Activated CD8-positive, alpha-beta memory T cell treated with anti-CD3 and anti-CD28 coated beads, Interleukin-2, amount 50 U/mL, for 1 hour (primary cell): ENCODE data around the gene ARCN1.

Experiments used
- DNase-seq: peaks from one replicate; pipeline ENCODE4 v3.0.0-alpha.2; 2020; ENCODE audit errors: extremely low read depth

Gene ARCN1

DNA sequence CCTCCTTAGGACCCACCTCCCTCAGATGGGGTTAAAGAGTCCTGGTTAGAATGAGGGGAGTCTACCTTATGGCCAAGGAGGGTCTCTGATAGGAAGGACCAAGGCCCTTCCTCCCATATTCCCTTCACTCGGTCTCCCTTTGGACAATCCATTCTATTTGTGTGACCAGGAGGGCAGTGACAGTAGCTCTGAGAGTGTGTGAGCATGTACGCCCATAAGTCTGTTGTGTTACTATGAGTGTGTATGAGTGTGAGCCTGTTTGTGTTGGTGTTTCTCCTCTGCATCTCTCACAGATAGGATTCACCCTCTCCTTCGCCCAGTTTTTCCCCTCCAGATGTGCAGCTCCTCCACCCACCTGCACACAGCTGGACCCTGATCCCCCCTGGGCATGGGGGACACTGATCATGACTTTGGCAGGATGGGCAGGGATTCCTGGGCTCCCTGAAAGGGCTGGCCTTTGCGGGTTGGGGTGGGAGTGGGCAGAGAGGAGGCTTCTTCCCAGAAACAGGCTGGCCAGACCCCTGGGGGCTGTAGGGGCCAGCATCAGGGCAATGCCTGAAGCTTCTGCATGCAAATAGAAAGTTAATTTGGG lies 49.7 kb downstream of the ARCN1 start:
- DNase-seq, result no peak

DNA sequence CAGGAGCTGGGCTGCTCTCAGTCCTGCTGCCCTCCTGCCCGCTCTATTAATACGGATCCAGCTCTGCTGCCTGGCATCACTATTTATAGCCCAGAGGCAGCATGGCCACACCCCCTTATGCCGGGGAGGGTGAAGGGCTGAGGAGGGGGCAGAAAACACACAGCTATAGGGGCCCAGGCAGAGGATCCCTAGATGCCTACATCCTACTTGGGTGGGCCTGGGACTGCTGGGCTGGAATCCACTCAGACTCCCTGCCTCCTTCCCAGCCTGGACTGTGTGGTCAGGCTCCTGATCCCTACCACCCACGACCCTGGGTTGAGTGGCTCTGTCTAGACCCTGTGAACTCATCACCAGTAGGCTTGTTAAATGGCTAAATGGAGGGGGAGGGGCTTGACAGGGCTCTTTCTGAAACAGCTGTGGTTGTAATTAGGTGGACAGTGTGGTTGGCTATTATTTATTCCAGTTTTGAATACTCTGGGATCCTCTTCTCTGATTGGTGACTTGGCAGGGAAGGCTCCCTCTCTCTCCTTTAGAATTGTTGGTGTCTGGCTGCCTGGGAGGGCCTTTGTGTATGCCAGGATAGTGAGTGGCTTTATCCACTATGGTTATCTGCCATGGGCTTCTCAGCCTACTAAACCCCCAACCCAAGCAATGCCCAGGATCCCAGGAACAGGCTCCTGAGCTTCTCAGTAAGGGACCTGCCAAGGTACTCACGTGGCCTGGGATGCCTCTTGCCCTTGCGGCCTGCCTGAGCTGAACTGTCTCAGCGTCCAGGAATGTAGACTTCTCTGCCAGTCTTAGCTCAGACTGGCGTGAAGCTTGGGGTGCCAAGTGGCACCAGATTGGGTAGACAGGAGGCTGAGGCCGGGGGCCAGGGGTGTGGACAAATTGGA lies 50.4 kb downstream of the ARCN1 start:
- no peak for DNase-seq

DNA sequence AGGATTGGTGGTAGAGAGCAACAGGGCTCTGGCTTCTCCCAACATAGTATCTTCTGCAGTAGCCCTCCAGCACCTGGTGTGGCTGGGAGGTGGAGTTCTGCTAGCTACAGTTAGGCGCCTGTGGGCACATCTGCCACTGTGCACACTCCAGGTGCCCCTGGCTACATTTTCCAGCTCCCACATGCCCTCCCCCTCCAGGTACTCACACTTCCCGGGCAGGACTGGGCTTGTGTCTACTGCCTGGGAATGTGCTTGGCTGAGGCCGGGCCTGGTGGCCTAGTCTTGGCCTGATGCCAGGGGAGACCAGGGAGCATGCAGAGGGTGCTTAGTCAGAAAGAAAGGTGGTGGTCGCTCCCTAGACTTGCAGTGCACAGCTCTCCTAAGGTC lies 51.1 kb downstream of the ARCN1 start:
- DNase-seq, result no peak

DNA sequence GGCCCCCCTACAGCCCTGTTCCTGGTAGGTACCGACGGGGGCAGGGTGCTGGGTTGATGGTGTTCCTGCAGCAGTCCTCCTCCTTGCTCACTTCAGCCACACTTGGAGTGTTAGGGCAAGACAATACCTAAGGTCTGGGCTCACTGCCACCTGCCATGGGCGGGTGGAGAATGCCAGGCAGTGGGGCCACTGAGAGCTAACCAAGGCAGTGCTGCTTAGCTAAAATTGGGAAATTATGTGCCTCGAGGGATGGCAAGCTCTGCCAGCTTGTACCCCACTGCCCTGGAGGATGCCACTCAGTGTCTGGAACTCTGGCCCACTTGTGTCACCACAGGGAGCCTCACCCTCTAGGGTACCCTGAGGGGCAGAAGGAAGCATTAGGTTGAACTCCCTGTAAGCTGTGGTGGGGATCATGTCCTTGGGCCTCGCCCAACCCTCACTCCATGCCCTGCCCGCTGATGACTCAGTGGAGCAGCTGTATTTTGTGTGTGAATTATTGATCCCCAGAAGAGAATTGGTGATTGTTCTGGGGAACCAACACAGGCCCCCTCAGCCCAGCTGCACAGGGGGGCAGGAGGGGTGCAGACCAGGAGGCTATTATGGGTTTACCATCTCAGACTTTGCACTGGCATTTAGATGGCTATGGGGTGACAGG lies 53.0 kb downstream of the ARCN1 start:
- no peak for DNase-seq

DNA sequence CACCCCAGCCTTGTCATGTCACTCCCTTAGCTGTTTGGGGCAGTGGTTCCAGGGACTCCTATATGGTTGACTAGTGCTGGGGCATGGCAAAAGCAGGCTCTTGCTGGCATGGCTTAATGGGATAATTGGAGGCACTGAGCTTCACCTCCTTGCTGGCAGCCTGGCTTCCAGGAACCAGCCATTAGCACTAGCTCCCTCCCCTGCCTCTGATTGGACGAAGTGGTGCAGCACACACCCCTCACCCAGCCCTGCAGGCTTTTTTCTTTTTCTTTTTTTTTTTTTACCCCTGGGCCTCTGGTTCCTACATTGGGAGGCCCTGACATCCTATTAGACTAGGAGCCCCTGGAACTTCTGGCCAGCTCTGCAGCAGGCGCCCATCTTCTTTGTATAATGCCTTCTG lies 53.8 kb downstream of the ARCN1 start:
- DNase-seq, result no peak

DNA sequence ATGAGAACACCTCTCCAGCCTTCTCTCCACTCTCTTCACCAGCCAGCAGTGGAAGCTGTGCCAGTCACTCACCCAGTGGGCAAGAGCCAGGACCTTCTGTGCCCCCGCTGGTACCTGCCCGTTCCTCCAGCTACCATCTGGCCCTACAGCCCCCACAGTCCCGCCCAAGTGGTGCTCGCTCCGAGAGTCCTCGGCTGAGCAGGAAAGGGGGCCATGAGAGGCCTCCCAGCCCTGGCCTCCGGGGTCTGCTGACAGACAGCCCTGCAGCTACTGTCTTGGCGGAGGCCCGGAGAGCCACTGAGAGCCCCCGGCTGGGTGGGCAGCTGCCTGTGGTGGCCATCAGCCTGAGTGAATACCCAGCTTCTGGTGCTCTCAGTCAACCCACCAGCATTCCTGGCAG lies 55.4 kb downstream of the ARCN1 start:
- no peak for DNase-seq

DNA sequence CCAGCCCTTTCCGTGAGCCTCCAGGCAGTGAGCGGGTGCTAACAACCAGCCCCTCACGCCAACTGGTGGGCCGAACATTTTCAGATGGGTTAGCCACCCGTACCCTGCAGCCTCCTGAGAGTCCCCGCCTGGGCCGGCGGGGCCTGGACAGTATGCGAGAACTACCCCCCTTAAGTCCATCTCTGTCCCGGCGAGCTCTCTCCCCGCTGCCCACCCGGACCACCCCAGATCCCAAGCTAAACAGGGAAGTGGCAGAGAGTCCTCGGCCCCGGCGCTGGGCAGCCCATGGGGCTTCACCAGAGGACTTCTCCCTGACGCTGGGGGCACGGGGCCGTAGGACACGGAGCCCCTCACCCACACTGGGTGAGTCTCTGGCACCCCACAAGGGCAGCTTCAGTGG lies 55.8 kb downstream of the ARCN1 start:
- no peak for DNase-seq

DNA sequence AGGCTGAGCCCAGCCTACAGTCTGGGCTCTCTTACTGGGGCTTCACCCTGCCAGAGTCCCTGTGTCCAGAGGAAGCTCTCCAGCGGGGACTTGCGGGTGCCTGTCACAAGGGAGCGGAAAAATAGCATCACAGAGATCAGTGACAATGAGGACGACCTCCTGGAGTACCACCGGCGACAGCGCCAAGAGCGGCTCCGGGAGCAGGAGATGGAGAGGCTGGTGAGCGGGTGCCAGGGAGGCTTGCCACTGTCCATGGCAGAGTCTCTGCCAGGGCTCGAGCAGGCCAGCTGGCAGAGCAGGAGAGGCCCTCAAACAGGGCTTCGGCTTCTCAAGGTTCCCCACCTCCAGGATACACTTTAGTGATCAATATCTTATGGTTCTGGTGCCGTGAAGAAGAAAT lies 56.2 kb downstream of the ARCN1 start:
- DNase-seq, result no peak

DNA sequence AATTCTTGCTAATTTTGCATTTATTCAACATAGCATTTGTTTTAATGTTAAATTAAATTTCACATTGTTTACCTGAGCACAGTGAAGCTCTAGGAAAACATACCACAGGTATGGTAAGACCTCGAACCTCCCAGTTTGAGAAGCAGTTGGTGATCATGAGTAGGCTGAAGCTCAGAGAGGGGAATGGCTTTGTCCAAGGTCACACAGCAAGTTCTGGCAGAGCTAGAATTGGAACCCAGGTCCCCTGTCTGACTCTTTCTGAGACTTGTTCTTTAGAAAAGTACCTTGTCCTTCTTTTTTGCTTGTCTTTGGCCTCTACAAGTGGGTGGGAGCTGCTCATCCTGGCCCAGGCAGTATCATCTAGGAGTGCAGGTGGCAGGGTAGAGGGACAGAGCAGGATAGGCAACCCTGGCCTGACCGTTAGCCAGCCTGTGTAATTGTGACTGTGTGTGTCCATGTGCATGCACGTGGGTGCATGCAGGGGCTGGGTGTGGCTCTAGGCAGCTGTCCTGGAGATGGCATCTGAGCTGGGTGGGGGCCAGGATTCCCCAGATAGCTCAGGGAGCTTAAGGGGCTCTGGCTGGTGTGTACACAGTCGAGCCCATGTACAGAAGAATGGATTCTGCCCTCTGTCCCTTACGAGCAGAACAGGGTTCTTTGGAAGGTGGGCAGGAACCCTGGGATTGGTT lies 56.8 kb downstream of the ARCN1 start:
- no peak for DNase-seq

DNA sequence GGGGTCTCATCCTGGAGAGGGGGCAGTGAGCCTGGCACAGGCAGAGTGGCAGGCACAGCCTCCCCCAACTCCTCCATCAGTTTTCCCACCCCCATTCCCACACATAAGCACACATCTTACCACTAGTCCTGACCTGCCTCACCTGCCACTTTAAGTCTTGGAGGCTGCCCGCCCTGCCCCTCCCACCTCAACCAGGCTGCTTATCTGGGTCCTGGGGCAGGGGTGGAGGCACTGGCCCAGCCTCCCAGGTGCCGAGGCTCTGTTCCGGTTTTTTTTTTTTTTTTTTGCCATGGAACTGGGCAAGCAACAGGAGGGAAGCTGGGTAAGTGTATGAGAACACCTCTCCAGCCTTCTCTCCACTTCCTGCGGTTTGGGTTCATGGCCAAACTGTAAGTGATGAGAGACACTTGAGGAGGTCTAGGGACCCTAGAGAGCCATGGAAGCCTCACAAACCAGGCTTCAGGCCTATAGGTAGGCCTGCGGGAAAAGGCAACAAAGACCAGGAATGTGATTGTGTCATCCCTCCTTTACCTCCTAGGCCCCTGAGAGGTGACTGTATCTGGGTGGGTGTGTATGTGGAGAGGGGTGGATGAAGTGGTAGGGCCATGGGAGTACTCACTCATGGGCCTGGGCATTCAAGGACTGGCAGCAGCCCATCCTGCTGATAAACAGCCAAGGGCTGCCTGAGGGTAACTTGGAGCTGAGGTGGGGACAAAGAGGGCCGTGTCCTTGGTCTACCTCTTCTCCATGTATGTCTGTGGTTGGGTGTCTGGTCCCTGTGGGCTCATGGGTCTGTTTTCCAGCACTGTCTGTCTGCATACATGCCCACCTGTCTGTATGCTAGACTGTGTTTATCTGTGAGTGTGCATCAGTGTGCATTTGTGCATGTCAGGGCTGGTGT lies 57.8 kb downstream of the ARCN1 start:
- DNase-seq, result no peak

DNA sequence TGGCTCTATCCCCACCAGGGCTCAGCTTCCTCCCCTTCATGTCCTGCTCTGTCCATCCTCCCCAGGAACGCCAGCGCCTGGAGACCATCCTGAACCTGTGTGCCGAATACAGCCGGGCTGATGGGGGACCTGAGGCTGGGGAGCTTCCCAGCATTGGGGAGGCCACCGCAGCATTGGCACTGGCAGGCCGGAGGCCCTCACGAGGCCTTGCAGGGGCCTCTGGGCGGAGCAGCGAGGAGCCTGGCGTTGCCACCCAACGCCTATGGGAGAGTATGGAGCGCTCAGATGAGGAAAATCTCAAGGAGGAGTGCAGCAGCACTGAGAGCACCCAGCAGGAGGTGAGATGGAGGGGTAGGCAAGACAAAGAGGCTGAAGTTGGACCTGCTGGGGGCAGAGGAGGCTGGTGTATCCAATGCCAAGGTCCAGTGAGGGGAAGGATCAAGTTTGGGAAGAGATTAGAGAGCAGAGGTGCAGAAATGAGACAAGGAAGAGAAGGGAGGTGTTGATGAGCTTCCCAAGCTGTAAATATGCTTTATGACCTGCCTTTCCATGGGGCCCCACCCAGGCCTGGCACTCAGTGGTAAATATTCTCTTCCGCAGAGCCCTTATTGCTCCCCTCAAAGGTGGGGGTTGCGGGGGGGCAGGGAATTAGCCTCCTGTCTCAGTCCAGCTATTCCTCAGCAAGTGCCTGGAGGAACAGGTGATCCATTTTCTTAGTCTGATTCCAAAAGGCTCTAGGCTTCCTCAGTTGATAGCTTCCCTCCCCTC lies 59.1 kb downstream of the ARCN1 start:
- no peak for DNase-seq

DNA sequence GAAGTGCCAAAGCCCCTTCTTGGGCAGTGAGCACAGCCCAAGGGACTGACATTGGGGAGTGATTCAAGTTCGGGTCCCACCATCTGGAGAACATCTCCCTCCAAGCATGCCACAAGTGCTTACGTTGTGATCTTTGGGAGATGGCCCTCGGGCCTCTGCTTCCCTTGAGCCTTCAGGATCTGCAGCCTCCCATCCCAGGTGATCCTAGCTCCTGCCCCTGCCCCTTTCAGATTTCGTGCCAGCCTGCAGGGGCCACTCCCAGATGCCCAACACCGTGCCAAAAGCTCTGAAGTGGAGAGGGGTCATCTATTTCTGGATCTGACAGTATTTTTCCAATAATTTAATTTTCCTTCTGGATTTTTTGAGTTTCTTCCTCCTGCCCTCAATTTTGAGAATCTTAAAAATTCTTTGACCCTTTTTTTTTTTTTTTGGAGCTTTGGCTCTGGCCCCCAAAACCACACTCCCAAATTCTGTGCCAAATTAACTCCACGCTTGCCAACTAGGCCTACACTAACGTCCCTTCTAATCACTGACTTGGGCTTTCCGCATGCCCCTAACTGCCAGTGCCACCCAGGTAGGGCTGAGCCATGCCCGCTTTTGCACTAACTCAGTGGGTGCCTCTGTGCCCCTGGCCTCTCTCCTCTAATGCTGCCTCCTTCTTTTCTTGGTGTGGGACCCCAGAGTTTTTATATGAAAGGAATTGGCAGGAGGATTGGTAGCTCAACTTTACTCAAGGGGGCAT lies 60.5 kb downstream of the ARCN1 start:
- no peak for DNase-seq

DNA sequence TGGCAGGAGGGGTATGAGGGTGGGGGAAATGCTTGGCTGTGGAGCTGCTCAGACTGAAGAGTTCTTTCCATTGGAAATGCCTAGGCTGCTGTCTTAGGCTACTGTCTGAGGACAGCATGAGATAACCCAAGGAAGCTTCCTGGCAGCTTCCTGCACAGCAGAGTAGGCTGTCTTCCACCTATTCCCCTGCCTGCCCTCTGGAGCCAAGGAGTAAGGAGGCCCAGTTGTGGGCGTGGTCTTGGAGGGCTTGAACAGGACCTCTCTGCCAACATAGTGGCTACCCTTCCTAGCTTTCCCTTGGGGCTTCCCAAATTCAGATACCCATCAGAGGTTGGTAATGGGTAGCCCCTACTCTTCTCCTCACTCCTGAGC lies 61.1 kb downstream of the ARCN1 start:
- DNase-seq, result no peak

DNA sequence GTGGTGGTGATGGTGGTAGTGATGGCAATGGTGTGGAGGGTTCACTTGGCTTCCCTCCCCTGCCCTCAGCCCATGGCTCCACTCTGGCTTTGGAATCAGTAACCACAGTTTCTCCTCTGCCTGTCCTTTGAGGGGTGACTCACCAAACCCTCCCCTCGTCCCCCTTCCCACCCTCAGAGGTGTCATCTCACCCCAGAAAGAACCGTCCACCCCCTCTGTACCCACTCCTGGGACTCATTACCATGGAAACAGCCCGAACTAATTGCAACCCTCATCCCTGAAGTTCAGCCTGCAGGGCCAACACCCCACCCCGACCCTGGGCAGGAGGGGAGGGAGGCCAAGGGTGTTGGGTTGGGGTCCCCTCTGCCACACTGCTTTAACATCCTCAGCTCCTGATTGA lies 61.8 kb downstream of the ARCN1 start:
- no peak for DNase-seq

DNA sequence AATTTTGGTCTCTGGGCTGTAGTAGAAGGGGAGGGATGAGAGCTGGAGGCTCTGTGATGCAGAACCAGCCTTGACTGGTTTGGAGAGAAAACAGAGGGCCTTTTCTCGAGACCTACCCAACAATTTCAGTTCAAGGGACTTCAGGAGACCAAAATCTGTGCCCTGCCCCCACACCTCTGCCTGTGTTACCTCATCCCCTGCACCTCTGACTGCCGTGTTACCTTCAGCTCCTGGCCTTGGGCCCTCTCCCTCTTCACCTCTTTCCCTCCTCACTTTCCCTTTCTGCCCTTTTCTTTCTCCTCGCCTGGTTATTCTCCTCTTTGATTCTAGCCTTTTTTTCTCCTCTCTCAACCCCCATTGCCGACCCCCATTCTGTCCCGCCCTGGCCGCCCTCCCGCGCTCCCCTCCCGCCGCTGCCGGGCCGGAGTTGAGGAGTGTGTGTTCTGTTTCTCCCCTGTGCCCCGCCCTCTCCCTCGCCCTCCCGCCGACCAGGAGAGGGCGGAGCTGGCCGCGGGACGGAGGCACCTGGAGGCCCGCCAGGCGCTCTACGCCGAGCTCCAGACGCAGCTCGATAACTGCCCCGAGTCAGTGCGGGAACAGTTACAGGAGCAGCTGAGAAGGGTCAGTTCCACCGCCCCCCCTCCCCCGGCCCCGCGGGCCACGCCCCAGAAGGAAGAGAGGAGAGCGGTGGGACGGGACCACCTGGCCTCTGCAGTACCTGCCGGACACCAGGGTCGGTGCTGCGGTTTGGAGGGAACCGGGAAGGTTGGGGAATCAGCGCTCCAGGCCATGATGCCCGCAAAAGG lies 62.4 kb downstream of the ARCN1 start:
- DNase-seq, result no peak

DNA sequence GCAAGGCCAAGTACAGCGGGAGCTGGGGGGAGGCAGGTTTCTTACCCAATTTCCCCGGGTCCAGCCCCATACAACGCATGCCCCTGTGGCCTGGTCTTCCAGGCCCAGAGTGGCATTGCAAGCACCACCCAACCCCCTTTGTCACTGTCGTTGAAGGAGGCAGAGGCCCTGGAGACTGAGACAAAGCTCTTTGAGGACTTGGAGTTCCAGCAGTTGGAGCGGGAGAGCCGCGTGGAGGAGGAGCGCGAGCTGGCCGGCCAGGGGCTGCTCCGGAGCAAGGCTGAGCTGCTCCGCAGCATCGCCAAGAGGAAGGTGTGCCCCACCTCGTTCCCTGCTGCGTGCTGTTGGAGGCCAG lies 63.0 kb downstream of the ARCN1 start:
- DNase-seq, result no peak

DNA sequence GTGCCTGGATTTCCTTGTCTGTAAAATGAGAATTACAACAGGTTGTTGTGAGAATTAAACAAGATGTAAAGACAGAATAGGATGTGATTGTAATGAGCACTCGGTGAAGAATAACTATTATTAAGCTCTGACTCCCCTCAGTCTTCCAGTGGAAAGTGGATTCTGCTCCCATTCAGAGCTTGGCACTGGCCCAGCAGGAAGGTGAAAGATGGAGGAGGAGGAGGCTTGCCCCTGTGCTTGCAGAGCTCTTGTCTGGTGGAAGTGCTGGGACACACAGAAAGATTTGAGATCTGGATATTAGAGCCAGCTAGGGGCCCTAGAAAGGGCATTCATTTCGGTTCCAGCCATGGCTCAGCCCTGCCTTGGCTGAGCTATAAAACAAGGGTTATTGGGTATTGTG lies 63.4 kb downstream of the ARCN1 start:
- no peak for DNase-seq

DNA sequence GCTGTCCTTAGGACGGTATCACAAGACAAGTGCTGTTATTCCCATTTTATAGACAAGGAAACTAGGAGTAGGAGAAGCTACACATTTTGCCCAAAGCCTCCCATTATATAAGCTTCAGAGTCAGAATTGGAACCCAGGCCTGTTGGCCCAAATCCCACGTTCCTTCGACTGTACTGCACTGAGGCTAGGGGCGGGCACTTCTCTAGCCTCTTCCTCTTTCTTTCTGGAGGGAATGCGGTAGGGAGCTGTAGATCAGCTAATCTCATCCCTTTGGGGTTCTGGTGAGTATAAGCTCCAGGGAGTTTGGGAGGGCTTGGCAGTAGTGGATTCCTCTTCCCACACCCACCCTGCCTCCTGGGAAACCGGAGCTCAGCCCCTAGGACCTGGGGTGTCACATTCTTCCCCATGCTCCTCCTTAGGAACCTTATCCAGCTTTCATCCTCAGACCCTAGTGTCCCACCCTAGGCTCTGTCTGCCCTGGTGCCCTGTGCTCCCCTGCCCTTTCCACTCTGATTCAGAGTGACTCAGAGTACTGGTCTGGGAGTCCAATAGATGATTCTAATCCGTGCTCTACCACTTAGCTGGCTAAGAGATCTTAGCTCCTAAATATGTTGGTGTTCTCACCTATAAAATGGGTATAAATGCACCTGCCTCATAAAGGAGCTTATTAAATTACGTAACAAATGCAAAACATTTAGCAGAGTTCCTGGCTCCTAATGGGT lies 64.5 kb downstream of the ARCN1 start:
- DNase-seq, result no peak

DNA sequence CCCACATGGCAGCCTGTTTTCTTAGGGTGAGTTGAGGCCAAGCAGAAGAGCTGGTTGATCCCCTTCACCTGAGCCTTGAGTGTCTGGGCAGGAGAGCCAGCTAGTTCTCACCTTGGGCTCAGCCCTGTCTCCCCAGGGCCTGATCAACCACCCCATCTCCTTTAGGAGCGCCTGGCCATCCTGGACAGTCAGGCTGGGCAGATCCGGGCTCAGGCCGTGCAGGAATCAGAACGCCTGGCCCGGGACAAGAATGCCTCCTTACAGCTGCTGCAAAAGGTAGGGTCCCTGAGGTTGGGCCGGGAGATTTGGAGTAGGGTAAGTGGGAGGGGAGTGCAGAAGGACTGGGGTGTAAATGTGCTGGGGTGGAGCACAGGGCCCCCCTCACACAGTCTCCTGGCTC lies 66.5 kb downstream of the ARCN1 start:
- DNase-seq, result no peak
